SU-DHL-6 (cell line): ENCODE data around the gene PRKN.

Experiments
- H2AFZ ChIP-seq: fragments of 200-600 bp; sonication (generic); 2 replicates; pipeline ENCODE4 v1.6.1; 2014; ENCODE audit warnings: low read depth, mild to moderate bottlenecking, moderate library complexity, mixed read lengths, antibody characterized with exemption, low read length; ENCODE audit not compliant: severe bottlenecking
- H3F3A ChIP-seq: fragments of 200-600 bp; shearing (Covaris generic); 2 replicates; pipeline ENCODE4 v1.6.0; 2016; ENCODE audit warnings: antibody characterized with exemption, mild to moderate bottlenecking; ENCODE audit not compliant: insufficient read depth
- H3K27ac ChIP-seq: fragments of 200-600 bp; sonication (generic); 2 replicates; pipeline ENCODE4 v1.5.1; 2016; ENCODE audit warnings: low read depth, mild to moderate bottlenecking, low read length, moderate library complexity, mixed read lengths
- H3K27me3 ChIP-seq: fragments of 200-600 bp; sonication (generic), shearing (Covaris generic); 2 replicates; pipeline ENCODE4 v1.6.0; 2014; ENCODE audit warnings: mild to moderate bottlenecking, low read length
- H3K36me3 ChIP-seq: fragments of 200-600 bp; sonication (generic); 2 replicates; pipeline ENCODE4 v1.6.1; 2014; ENCODE audit warnings: mild to moderate bottlenecking, low read length, mixed read lengths
- H3K4me2 ChIP-seq: fragments of 300-600, 200-600 bp; shearing (Covaris generic), sonication (generic); 2 replicates; pipeline ENCODE4 v1.6.0; 2014; ENCODE audit warnings: low read length, low read depth, mild to moderate bottlenecking; ENCODE audit not compliant: poor library complexity, severe bottlenecking
- H3K4me3 ChIP-seq: fragments of 200-600 bp; sonication (generic); 2 replicates; pipeline ENCODE4 v1.5.1; 2014; ENCODE audit warnings: antibody characterized with exemption, low read length, mild to moderate bottlenecking, mixed read lengths; ENCODE audit not compliant: insufficient read depth, poor library complexity, severe bottlenecking
- H3K79me2 ChIP-seq: fragments of 200-600 bp; sonication (generic); 2 replicates; pipeline ENCODE4 v1.6.1; 2014; ENCODE audit warnings: mild to moderate bottlenecking, low read length, moderate library complexity; ENCODE audit not compliant: insufficient read depth
- H3K9ac ChIP-seq: fragments of 200-600 bp; sonication (generic); 2 replicates; pipeline ENCODE4 v1.7.0; 2014; ENCODE audit warnings: mild to moderate bottlenecking, low read length
- H3K9me2 ChIP-seq: fragments of 200-600 bp; sonication (generic); replicated peaks from 2 replicates; pipeline ENCODE4 v1.6.1; 2014; ENCODE audit warnings: low read length; ENCODE audit not compliant: insufficient read depth
- H3K9me3 ChIP-seq: fragments of 200-600 bp; sonication (generic); 2 replicates; pipeline ENCODE4 v1.6.1; 2014; ENCODE audit warnings: low read length, mixed read lengths; ENCODE audit not compliant: insufficient read depth
- H4K20me1 ChIP-seq: fragments of 200-600 bp; sonication (generic); 2 replicates; pipeline ENCODE4 v1.6.1; 2014; ENCODE audit warnings: low read depth, mild to moderate bottlenecking, antibody characterized with exemption, low read length, moderate library complexity, mixed read lengths
- EZH2phosphoT487 ChIP-seq: fragments of 200-600 bp; sonication (generic), shearing (Covaris generic); conservative IDR thresholded peaks from 2 replicates; pipeline ENCODE4 v1.6.1; 2018; ENCODE audit warnings: mild to moderate bottlenecking, antibody characterized with exemption, low read length, moderate library complexity, mixed read lengths
- TF ChIP-seq, protein P1 (sequence below): fragments of 200-600 bp; sonication (generic); IDR thresholded peaks from one replicate; pipeline ENCODE4 v1.5.1; 2017; ENCODE audit warnings: antibody characterized with exemption, mild to moderate bottlenecking, low read length, moderate library complexity; ENCODE audit not compliant: insufficient read depth, poor library complexity, severe bottlenecking

Gene PRKN

DNA sequence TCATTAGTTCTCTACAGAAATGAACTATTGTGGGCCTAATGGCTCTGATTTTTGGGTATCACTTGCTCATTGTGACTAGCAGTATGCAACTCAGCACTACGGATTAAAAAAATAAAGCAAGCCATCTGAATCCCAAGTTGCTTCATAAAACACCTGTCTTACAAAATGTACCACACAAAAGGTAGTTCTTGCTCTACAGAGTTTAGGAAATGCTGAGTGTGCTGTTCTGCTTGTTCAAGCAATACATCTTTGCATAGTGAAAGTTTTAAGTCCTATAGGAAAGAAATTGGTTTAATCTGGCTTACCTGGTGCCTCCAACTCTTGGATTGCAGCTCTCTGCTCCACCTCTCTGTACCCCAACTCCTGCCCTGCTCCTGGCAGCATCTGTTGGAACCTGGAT lies 1187.0 kb downstream of the PRKN start:
- Histone ChIP-seq H3K9me3 (no peaks in the 10 kb centered on the region), H3K9me2 (no peaks in the 10 kb centered on the region), H3K36me3 (no peaks in the 10 kb centered on the region), H3F3A (no peaks in the 10 kb centered on the region), H3K9ac (no peak overlapping the region), H3K27me3 (no peaks in the 10 kb centered on the region), H3K79me2 (no peaks in the 10 kb centered on the region), H3K4me2 (no peak overlapping the region), H3K27ac (no peak overlapping the region), H4K20me1 (no peaks in the 10 kb centered on the region), H2AFZ (no peak overlapping the region), H3K4me3 (no peak overlapping the region)
- TF ChIP-seq, protein P1, sequence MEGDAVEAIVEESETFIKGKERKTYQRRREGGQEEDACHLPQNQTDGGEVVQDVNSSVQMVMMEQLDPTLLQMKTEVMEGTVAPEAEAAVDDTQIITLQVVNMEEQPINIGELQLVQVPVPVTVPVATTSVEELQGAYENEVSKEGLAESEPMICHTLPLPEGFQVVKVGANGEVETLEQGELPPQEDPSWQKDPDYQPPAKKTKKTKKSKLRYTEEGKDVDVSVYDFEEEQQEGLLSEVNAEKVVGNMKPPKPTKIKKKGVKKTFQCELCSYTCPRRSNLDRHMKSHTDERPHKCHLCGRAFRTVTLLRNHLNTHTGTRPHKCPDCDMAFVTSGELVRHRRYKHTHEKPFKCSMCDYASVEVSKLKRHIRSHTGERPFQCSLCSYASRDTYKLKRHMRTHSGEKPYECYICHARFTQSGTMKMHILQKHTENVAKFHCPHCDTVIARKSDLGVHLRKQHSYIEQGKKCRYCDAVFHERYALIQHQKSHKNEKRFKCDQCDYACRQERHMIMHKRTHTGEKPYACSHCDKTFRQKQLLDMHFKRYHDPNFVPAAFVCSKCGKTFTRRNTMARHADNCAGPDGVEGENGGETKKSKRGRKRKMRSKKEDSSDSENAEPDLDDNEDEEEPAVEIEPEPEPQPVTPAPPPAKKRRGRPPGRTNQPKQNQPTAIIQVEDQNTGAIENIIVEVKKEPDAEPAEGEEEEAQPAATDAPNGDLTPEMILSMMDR = no peak
- TF ChIP-seq EZH2phosphoT487 = no peak

DNA sequence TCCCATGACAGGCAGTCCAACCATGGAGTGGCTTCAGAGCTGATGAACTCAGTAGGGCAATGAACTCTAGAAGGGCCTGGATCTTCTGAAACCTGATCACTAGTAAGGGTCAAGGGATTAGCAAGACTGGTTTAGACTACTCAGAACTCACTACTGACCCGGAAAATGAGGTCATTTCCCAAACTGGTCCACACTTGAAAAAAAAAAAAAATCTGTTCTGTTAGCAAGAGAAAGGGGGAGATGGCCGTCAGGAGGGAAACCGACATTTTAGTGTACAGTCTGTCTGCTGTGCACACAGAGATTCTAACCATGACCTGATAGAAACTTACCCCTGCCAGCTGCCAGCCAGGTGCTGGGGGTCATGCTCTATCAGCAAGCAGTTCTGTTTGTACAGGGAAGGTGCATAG lies 1191.3 kb downstream of the PRKN start:
- Histone ChIP-seq H3K9me3 (no peaks in the 10 kb centered on the region), H3K9ac (no peak overlapping the region), H3K36me3 (no peaks in the 10 kb centered on the region), H3K4me3 (no peak overlapping the region), H2AFZ (no peak overlapping the region), H3F3A (no peaks in the 10 kb centered on the region), H3K4me2 (no peak overlapping the region), H3K27ac (no peak overlapping the region), H3K9me2 (no peaks in the 10 kb centered on the region), H3K27me3 (no peaks in the 10 kb centered on the region), H4K20me1 (no peaks in the 10 kb centered on the region), H3K79me2 (no peaks in the 10 kb centered on the region)
- TF ChIP-seq EZH2phosphoT487 = no peak
- TF ChIP-seq, protein P1 = no peak

DNA sequence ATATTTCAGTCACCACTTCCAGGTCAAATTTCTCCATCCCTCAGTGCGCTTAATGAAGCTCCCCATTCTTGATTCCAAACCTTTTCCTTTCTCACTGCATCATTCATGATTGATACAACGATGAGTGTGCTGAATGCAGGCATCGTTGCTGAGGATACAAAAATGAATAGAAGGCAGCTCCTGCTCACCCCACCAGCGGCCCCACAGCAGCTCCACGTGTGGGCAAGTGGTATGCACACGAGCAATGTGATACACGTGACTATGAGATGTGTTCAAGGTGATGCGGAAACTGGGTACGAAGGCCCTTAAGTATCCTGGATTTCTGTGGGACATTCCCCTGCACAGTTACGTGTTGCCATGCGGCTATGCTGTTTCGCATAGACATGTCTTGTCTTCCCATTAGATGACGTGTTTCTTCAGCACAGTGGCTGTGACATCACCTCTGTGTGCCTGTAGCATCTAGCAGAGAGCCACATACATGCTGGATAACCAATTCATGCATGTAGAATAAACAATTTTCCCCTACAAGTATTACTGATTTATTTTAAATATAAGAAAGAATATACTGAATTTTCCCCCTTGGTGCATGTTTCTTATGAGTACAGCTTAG lies 1193.2 kb downstream of the PRKN start:
- no peaks in the 10 kb centered on the region for H3K9me3 ChIP-seq
- no peak overlapping the region for H3K27ac ChIP-seq
- no peaks in the 10 kb centered on the region for H3K79me2 ChIP-seq
- no peaks in the 10 kb centered on the region for H3F3A ChIP-seq
- H2AFZ ChIP-seq = no peak overlapping the region
- no peaks in the 10 kb centered on the region for H4K20me1 ChIP-seq
- no peak overlapping the region for H3K4me2 ChIP-seq
- H3K36me3 ChIP-seq = no peaks in the 10 kb centered on the region
- no peak overlapping the region for H3K4me3 ChIP-seq
- no peaks in the 10 kb centered on the region for H3K9me2 ChIP-seq
- H3K27me3 ChIP-seq = no peaks in the 10 kb centered on the region
- no peak for TF ChIP-seq EZH2phosphoT487
- TF ChIP-seq, protein P1 = no peak
- H3K9ac ChIP-seq = no peak overlapping the region
